DMS53 (cell line): ENCODE results near the gene RPUSD4.
A peak's percentile ranks its signal among the peaks of the same experiment; 100 is the strongest.

ENCODE experiments used
- DNase-seq: peaks from one replicate; lab custom pipeline; 2025; lab: John Stamatoyannopoulos, UW

Gene RPUSD4

GRCh38 chr11:126157326-126158030 lies 54.0 kb downstream of the RPUSD4 start:
- DNase-seq, result no peak

- no peak for DNase-seq
Measured at GRCh38 chr11:126156814-126157213, 54.6 kb downstream of the RPUSD4 start.

DNA sequence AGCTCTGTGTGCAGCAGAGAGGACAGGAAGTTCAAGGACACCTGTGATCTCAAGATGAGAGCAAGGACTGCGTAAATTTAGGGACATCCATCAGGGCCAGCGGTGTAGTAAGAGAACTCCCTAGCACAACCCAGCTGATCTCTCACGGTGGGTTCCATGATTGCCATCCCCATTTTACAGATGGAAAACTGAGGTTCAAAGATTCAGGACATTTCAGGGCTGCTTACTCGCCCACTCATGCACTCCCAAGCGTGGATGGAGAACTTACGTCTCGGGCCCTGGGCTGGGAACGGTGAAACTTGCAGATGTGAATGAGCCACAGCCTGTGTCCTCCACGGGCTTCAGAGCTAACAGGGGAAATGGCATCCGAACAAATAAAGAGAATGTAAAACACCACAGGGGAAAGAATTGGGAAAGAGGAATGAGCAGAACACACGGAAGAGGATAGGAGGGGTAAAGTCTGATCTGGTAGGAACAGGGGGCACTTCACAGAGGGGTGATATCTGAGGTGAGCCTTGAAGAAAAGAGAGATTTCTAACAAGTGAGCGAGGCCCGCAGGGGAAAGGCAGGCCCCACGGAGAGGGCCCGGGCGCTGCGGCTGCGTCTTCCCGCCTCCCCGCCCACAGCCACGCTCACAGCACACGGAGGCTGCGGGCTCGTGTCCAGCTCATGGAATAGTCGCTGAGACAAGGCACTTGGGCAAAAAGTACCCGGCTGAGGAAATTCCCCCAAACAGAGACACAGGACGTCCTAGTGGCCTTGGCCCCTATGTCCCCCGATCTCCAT lies 55.9 kb downstream of the RPUSD4 start:
- no peak for DNase-seq

DNA sequence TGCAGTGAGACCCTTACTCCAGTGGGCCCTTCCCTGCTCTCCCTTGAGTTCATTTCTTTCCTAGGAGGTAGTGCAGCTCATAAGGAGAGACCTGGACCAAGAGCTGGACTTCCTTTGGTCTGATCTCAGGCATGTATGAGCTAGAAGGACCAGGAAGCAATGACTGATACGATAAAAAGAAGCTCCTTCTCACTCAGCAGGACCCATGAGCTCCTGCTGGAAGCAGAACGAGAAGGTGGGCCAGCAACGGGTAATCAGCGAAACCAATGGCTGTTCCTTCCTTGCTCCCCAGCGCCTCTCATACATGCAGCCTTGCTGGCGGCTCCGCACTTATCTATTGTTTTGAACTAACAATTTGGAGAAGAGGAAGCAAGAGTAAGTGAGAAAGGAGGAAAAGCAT lies 56.8 kb downstream of the RPUSD4 start:
- no peak for DNase-seq

GRCh38 chr11:126153972-126154371 lies 57.5 kb downstream of the RPUSD4 start:
- DNase-seq, result peak; percentile 70

DNA sequence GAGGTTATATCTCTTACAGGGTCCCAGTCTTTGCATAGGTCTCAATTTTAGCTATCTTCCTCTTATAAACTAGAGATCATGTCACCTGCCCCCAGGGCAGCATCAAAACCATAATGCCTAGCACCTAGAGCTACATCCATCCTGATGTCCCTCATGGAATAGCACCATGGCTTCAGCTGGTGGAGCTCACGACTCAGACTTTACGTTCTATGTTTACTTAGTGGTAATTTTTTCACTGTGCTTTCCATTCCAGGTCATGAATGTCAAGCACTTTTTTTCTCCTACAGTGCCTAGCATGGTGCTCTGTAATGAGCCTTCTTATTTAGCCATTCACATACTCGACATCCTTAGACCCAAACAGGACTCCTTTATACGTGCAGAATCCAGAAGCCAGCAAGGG lies 58.4 kb downstream of the RPUSD4 start:
- no peak for DNase-seq

- DNase-seq, result no peak
Measured at GRCh38 chr11:126152586-126152985, 58.9 kb downstream of the RPUSD4 start.

- no peak for DNase-seq
Measured at GRCh38 chr11:126152152-126152551, 59.3 kb downstream of the RPUSD4 start.
